Fibroblast of villous mesenchyme (primary cell): Measurements from ENCODE around the gene C9. TPM values are rescaled to one million over a fixed set of nuclear protein-coding genes. Genes with fewer than 3 reads are reported as not detected.
"Not testable (repeated sequence)": the region's sequence is repeated elsewhere in the genome, so short reads cannot be mapped to it uniquely, and the experiment has no call there.

ENCODE experiments used
- DNase-seq: peaks from one replicate; pipeline ENCODE4 v3.0.0-alpha.2; 2010; ENCODE audit warnings: low read depth
- H3K4me3 ChIP-seq: 2 replicates; pipeline ENCODE4 v1.5.1; 2011; ENCODE audit warnings: low read depth, mild to moderate bottlenecking, low read length
- total RNA-seq: library from RNA; depleted of rRNA; stranded (reverse); fragments of >200 nt; gene quantifications from 2 replicates; pipeline ENCODE4 v1.2.3, GENCODE V29; 2012
- TF ChIP-seq, protein P1 (sequence below): IDR thresholded peaks from 2 replicates; pipeline ENCODE4 v1.5.1; 2012; ENCODE audit warnings: low read depth, mild to moderate bottlenecking, low read length; ENCODE audit not compliant: insufficient read depth

The C9 gene
- total RNA-seq, 1 donor = not detected

DNA sequence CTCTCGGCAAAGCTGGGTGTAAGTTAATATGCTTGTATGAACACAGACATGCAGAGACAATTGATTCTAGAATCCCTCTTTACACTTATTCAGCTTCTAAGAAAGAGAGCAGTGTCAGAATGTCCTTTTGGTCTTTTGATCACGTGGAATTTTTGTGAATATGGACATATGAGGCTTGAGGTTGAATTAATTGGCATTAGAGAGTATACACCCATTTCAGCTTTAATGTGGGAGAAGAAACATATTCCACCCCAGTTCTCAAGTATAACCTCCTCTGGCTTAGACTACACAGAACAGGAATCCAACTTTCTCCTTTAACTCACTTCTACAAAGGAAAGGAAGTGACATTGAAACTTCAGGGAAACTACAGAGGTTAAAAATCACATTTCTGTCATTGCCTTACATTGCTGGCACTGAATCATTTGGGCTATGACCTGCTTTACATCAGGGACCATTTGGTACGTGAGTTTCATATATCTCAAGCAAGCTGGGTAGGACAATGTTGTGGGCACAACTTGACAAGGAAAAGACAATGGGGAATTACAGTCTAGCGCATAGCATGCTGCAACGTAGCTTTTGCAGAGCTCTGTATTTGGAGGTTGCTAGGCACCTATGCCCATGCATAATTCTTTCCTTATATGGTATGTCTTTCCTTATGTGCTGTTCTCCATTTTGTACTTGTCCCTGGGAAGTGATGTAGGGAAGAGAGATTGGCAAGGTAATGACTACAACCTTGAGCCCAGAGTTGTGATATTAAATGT is 41.0 kb upstream of the C9 start:
- TF ChIP-seq, protein P1, sequence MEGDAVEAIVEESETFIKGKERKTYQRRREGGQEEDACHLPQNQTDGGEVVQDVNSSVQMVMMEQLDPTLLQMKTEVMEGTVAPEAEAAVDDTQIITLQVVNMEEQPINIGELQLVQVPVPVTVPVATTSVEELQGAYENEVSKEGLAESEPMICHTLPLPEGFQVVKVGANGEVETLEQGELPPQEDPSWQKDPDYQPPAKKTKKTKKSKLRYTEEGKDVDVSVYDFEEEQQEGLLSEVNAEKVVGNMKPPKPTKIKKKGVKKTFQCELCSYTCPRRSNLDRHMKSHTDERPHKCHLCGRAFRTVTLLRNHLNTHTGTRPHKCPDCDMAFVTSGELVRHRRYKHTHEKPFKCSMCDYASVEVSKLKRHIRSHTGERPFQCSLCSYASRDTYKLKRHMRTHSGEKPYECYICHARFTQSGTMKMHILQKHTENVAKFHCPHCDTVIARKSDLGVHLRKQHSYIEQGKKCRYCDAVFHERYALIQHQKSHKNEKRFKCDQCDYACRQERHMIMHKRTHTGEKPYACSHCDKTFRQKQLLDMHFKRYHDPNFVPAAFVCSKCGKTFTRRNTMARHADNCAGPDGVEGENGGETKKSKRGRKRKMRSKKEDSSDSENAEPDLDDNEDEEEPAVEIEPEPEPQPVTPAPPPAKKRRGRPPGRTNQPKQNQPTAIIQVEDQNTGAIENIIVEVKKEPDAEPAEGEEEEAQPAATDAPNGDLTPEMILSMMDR = no peak

DNA sequence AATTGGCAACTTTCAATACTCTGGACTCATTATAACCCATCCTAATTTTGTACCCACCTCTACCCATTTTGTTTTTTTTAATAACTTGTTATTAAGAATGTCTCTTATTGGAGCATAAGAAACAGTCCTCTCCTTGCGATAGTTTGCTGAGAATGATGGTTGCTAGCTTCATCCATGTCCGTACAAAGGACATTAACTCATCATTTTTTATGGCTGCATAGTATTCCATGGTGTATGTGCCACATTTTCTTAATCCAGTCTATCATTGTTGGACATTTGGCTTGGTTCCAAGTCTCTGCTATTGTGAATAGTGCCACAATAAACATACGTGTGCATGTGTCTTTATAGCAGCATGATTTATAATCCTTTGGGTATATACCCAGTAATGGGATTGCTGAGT is 39.5 kb upstream of the C9 start:
- DNase-seq, H3K4me3 ChIP-seq: not testable (repeated sequence)

More for the DNA sequence above, 41.0 kb upstream of the C9 start:
- H3K4me3 ChIP-seq = no peak overlapping the region
- DNase-seq = no peak

DNA sequence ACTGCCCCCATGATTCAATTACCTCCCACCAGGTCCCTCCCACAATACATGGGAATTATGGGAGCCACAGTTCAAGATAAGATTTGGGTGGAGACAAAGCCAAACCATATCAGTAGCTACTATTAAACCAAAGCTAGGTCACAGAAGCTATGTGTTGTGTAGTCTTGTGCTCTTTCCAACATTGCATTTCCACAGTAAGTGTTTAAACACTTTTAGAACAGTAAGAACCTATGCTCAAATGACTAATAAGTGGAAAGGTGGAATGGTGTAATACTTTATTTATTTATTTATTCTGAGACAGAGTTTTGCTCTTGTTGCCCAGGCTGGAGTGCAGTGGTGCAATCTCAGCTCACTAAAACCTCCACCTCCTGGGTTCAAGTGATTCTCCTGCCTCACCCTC is 37.8 kb upstream of the C9 start:
- H3K4me3 ChIP-seq = not testable (repeated sequence)
- DNase-seq = peak; percentile 37

DNA sequence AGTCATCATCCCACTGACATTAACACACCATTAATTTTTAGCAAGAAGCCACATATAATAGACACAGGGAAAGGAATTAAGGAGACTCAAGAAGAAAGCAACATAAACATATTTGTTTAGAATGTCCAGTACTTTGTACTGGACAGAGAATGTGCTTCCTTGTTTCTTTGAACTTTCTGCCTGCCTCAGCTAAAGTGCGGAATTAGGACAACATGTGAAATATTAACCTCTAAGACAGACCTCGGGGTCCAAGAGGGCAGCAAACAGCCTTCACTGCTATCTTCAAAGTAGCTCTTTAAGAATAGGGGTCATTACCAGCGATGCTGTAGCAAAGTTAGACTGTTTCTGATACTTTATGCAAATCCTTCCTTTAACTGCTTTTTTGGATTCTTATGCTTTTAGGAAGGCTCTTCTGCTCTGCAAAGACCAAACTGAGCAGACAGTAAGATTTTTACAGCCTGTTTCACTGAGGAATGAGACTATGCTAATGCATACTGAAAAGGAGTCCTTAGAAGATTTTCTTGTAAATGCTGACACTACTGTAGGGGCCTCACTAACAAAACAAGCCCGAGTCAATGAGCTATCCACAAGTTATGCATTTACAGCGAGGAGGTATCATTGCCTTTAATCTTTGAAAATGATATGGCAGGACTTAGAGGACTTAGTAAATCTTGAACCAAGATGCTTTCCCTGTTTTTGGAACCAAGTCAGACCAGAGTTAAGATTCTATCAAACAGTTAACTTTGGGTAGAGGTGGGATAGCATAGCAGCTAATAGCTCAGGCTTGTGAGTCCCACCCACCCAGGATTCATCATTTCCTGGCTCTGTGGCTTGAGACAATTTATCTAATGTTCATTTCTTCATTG is 36.7 kb upstream of the C9 start:
- DNase-seq = peak; percentile 66
- H3K4me3 ChIP-seq = no peak overlapping the region
- TF ChIP-seq, protein P1 = no peak

DNA sequence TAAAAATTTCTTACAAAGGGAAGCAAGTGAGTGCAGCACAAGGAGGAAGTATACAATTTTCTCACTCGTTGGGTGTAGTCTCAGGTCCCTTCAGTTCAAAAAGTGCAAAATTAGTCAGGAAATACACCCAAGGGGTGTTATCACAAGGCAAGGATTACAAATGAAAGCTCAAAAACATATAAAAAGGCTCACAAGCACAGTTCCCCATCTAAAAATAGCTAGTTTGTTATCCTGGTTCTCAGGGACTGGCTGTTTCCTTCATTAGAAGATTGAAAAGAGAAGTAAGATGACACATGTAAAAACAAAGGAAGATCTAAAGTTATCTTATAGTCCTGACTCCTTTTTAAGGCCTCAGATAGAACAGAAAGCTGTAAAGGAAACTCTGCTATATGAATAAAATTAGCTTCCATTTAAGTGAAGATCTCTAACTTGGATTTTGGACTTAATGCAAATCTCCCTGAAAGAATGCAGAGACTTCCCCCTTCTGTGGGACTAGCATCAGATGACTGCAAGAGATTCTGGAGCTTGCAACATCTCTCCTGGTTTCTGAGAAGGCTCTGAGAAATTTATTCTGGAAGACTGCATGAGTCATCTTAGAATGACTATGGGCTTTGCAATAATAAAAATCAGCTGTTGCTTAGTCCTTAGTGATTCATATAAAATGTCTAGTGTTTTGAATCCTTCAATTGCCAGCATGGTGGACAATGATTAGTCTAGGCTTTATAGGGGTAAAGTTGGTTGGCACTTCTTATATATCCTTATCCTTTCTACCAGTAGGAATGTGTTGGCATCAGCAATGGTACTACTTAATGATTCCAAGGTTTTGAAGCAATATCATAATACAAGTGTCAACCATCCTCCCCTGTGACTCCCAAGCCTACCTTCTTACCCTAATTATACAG is 35.1 kb upstream of the C9 start:
- peak; percentile 99 for DNase-seq
- no peak overlapping the region for H3K4me3 ChIP-seq
- TF ChIP-seq, protein P1 = no peak

DNA sequence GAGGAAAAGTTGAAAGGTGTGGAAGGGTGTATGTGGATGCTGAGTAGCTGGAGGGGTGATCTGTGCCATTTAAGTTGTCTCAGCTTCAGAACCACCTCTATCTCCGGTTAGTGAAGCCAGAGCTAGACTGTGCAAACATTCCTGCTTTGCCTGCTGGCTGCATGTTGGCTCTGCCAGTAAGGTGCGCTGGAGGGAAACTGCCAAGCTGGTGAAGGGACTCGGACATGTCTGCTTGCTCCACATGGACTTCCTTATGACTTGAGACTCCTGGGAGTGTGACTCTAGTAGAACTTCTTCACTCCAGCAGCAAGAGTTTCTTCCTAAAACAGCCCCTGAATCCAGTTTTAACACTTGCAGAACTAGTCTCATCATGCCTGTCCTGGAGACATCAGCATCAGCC is 32.5 kb upstream of the C9 start:
- no peak for DNase-seq

DNA sequence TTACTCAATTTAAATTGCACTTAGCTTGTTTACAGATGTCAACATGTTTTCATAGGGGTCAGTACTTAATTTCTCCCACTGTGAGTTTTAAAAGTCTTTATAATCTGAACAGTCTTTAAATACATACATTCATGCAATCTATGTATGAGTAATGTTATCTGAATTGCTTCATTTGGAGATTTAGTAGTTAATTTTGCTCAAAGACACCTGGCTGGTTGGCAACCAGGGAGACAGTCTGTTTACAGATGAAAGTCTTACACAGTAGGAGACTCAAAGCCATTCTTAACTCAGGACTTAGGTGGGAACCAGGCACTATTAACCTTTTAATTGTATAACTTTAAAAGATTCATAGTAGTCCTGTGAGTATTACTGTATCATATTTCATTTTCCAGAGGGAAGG is 31.2 kb upstream of the C9 start:
- H3K4me3 ChIP-seq = no peak overlapping the region
- TF ChIP-seq, protein P1 = no peak
- DNase-seq = peak; percentile 51

More for the DNA sequence above, 32.5 kb upstream of the C9 start:
- TF ChIP-seq, protein P1 = no peak
- H3K4me3 ChIP-seq = no peak overlapping the region
